HG02943 (cell line): ENCODE data around the gene PCDH7.

Source experiments
- ATAC-seq: cut with Tn5 transposase; IDR thresholded peaks from one replicate; pipeline ENCODE4 v1.9.1; 2021; ENCODE audit warnings: mild to moderate bottlenecking, low read depth, moderate library complexity; ENCODE audit not compliant: unreplicated experiment

The PCDH7 gene, protein sequence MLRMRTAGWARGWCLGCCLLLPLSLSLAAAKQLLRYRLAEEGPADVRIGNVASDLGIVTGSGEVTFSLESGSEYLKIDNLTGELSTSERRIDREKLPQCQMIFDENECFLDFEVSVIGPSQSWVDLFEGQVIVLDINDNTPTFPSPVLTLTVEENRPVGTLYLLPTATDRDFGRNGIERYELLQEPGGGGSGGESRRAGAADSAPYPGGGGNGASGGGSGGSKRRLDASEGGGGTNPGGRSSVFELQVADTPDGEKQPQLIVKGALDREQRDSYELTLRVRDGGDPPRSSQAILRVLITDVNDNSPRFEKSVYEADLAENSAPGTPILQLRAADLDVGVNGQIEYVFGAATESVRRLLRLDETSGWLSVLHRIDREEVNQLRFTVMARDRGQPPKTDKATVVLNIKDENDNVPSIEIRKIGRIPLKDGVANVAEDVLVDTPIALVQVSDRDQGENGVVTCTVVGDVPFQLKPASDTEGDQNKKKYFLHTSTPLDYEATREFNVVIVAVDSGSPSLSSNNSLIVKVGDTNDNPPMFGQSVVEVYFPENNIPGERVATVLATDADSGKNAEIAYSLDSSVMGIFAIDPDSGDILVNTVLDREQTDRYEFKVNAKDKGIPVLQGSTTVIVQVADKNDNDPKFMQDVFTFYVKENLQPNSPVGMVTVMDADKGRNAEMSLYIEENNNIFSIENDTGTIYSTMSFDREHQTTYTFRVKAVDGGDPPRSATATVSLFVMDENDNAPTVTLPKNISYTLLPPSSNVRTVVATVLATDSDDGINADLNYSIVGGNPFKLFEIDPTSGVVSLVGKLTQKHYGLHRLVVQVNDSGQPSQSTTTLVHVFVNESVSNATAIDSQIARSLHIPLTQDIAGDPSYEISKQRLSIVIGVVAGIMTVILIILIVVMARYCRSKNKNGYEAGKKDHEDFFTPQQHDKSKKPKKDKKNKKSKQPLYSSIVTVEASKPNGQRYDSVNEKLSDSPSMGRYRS (N-terminal part only)

DNA sequence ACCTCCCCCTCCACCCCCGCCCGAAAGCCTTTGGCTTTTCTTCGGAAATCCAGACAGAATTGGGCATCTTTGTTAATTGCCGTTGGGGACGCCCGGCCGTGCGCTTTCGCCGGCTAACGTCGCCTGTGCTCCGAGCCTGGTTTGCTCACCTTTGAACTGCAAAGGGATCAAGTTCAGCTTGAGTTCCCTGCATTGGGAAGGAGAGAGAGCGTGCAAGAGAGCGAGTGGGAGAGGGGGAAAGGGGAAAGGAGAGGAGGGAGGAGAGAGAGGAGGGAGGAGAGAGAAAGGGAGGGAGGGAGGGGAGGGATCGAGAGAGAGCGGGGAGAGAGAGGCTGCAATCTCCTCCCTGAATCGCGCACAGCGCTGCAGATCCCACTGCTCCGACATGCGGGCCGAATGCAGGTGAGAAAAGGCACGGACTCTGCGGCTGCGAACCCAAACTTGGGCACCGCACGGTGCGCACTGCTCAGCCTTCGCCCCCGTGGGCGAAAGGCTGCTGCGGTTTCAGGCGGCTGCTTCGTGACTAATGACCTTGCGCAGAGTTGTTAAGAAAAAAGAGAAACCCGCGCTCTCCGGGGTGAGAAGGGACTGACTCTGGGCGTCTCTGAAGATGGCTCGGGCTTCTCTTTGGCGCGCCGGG is at the start of gene PCDH7:
Gene PCDH7, plus strand, starts transcription at position 349 of the 640 bp plus-strand sequence. CDS start 1,054 bp downstream, outside the sequence.
- ATAC-seq: no peak

DNA sequence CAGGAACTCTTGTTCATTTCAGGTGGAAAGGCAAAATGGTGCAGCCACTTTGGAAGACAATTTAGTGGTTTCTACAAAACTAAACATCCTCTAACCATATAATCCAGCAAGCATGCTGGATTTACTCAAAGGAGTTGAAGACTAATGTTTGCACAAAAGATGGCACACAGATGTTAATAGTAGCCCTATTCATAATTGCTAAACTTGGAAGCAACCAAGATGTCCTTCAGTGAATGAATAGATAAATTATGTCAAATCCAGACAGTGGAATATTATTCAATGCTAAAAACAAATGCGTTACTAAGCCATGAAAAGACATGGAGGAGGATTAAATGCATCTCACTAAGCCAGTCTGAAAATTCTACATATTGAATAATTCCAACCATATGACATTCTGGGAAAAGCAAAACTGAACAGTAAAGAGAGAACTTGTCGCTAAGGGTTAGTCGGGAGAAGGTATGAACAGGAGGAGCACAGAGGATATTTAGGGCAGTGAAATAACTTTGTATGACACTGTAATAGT is 48.2 kb upstream of the PCDH7 start:
- ATAC-seq: no peak

DNA sequence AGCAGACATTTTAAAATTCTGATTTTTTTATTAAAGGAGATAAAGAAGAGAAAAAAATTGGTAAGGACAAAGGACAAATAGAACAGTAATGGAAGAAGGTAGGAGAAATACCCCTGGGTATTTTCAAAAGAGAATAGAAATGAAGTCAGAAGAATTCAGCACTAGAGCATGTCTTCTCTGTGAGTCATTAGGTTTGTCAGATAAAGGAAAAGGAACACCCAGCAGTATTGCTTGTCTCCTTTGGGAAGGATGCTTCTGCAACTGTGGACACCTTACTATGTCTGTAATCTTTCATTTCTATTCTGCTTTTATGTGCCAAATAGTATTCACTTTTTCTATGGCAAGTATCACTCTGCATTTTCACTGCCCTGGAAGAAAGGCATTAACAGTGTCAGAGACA is 24.0 kb upstream of the PCDH7 start:
- ATAC-seq: no peak

DNA sequence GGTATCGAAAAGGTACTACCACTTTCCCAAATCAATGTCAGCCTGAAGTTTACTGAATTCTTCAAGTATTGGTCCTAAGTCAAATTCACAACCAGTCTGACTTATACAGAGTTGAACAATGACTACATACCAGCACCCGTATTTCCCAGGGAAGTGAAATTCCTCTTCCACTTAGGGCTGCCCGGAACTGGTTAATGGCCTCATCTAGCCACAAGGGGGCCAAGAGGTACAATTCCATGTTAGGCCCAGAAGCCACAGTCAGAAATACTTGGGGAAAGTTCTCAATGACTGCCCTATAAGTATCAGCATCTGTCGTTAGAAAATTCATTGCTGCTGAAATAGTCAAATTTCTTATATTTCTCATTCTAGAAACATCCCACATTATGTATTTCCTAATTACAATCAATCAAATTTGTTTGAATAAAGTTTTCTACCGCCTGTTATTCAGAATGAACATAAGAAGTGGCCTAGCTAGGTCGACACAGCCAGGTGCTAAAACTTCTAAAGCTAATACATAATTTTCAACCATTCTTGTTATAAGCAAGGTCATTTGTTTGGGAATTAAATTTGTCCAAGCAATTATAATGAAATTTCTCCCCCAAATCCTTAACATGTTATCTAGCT is 5.6 kb upstream of the PCDH7 start:
- no peak for ATAC-seq

DNA sequence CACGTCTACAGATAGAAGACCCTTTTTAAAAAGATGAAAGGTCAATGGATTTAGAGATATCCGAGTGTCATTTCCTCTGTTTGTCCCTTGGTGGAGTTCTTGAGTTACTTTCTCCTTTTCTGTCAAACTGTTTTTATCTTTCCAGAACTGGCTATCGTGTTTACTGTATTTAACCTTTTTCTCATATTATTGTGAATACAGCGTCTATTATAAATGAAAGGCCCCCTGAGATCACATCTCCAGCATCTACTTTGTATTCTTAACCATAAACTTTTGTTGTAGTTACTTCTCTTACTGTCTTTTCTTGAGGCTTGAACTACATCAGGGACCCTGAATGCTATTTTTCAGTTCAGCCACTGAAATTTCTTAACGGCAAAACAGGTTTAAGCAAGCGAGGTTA is 4.0 kb upstream of the PCDH7 start:
- ATAC-seq: no peak

DNA sequence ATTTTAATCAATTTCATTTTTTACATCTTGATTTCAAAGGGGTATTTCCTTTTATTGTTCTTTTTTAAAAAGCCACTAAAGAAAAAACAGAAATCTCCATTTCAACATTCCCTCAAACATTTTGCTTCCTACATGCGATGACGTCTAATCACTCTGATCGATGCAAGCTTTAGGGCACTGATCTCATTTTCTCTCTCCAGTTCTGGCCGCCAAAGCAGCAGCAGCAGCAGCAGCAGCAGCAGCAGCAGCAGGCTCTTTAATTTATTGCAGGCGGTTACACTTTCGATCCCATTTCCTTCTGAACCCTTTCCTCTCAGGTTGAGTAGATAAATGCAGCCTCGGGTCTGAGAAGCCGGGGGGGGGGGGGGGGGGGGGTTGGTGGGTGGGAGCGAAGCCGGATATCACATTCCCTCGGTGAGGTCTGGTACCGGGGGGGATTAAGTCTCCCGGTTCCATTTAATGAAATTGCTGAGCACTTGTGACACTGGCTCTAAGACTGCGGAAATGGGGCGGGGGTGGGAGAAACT is 3.4 kb upstream of the PCDH7 start:
- no peak for ATAC-seq

DNA sequence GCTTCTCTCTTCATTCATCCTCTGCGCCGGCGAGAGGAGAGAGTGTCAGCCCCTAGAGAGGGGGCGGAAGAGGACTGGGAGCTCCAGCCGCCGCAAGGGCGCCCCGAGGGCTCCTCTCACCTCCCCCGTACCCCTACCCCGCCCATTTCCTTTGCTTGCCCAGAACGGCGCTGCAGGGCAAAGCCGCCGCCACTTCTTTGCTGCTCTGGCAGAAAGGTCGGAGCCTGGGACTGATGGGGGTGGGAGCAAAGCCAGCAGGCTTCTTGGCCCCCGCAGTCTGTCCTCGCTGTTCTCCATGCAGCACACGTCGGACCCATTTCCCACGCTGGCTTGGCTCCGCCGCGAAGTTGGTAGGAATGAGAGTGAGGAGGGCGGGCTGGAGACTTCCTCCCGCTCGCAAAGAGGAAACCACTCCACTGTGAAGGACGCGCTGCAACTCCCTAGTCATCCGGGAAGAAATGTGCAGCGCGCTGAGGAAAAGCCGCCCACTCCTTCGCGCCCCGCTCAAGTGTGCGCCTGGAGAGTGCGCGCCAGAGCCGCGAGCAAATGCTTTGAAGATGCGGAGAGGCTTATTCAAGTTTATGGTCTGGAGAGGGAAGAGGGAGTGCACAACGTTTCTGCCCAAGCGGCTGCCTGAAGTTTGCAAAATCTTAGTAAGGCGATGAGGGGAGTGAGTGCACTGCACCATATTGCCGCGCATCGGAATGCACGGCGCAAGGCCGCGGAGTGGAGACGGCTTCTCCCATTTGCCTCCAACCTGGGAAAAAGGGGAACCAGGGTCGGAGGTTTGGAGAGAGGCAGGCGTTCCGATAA is 2.8 kb upstream of the PCDH7 start:
- ATAC-seq: no peak

DNA sequence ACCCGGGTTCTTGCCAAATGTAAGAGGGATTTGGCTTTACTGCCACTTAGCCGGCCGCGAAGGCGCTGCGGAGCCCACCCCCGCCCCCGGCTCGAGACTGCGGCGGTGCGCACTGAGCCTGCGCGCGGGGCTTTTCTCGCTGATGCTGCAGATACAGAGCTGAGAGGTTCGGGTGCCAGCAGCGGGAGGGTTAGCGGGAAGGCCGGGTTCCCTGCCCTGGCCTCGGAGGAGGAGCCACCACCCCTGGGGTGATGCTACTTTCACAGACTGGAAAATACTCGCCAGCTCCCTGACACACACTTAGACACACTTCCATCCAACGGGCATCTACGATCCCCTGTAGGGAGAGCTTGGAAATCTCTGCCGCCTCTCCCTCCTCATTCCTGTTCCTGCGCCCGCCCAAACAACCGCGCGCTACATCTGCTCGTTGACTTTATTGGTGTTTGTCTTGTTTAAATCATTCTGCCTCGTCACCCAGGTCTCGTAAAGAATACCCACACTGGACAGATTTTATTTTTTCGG is 2.1 kb upstream of the PCDH7 start:
- no peak for ATAC-seq

DNA sequence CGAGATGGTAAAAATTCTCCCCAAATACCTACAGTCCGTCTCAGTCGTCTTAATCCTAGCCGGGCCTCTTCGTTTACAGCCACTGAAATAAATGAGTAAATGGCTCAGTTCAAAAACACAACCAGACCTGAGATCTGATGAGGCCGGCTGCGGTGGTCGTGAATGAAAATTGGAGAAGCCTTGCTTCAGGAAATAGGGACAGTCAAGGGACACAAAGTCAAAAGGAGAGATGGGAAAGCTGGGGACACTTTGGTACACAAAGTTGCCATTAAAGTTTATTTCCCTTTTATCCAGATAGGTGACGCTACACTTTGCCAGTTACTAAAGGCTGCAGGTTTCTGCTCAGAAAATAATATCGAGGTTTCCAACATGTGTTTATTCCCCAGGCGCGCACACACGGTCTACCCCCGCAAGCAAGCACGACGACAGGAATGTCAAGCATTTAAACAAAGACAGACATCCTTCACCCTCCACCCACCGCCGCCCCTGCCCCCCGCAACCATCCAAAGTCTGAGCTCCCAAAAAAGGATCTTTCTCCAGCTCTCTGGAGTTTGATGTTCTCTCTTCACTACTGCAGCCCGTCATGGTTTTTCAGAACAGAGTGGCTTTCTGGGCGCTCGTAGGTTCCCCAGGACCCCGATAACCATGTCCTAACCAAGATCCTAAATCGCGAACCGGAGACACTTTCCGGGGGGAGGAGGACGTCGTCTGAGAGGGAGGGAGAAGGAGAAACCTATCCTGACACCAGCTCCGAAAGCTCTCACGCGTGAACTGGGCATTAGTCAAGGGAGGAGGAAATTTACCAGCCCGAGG is 1.3 kb upstream of the PCDH7 start:
- ATAC-seq: no peak

DNA sequence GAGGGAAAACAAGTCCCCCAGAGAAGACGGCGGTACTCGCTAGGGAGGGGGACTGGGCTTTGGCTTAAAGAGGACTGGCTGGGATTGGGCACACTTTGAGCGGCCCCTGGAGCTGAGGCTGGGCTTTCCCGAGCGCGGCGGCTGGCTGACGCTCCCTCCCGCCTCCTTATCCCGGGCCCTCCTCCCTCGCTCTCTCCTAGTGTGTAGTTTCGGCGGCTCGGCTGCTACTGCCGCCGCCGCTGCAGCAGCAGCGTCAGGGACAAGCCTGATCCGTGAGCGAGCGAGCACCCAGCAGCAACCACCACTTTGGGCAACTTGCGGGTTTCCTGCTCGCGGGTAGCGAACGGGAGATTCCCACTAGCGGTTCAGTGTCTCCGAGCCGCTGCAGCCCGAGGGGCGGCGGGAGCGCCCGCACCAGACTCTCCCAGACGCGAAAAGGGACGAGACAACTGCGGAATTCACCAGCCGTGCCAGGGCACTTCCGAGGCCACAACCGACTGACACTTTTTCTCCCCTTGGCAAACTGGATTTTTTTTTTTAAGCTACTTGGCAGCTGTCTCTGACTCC is 632 bp upstream of the PCDH7 start:
- no peak for ATAC-seq

DNA sequence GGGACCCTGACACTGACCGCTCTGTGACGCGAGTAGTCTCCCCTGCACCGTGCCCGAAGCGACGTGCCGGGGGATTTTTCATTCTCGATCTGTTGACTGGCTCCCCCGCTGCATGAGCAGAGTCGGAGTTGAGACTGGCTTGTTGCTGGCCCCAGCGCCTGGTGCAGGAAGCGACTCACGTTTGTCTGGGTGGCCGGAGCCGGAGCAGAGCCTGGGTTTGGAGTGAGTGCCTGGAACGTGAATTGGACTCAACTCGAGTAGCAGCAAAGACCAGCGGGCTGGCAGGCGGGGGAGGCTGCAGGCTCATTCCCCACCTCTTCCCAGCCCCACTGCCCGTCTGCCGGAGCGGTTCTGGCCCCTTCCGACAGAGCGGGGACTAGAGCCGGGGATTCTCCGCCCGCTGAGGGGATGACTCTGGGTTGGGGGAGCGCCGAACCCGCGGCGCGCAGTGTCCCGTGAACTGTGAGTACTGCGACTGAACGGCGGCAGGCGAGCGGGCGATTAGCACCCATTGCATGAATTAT is 554 bp downstream of the PCDH7 start:
- no peak for ATAC-seq

DNA sequence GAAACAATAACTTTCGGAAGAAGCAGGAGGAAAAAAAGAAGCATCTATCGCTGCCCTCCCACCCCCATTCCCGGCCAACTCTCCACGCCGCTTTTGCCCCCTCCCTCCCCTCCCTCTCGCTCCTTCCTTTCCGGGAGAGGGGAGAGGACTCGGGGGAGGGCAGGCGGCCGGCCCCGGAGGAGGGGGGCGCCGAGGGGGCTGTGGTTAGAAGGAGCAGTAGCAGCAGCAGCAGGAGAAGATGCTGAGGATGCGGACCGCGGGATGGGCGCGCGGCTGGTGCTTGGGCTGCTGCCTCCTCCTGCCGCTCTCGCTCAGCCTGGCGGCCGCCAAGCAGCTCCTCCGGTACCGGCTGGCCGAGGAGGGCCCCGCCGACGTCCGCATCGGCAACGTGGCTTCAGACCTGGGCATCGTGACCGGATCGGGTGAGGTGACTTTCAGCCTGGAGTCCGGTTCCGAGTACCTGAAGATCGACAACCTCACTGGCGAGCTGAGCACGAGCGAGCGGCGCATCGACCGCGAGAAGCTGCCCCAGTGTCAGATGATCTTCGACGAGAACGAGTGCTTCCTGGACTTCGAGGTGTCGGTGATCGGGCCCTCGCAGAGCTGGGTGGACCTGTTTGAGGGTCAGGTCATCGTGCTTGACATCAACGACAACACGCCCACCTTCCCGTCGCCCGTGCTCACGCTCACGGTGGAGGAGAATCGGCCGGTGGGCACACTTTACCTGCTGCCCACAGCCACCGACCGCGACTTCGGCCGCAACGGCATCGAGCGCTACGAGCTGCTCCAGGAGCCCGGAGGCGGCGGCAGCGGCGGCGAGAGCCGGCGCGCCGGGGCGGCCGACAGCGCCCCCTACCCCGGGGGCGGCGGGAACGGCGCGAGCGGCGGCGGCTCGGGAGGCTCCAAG is 1.3 kb downstream of the PCDH7 start:
- no peak for ATAC-seq

DNA sequence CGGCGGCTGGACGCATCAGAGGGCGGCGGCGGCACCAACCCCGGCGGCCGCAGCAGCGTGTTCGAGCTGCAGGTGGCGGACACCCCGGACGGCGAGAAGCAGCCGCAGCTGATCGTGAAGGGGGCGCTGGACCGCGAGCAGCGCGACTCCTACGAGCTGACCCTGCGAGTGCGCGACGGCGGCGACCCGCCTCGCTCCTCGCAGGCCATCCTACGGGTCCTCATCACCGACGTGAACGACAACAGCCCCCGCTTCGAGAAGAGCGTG is 1.9 kb downstream of the PCDH7 start:
- ATAC-seq: no peak

DNA sequence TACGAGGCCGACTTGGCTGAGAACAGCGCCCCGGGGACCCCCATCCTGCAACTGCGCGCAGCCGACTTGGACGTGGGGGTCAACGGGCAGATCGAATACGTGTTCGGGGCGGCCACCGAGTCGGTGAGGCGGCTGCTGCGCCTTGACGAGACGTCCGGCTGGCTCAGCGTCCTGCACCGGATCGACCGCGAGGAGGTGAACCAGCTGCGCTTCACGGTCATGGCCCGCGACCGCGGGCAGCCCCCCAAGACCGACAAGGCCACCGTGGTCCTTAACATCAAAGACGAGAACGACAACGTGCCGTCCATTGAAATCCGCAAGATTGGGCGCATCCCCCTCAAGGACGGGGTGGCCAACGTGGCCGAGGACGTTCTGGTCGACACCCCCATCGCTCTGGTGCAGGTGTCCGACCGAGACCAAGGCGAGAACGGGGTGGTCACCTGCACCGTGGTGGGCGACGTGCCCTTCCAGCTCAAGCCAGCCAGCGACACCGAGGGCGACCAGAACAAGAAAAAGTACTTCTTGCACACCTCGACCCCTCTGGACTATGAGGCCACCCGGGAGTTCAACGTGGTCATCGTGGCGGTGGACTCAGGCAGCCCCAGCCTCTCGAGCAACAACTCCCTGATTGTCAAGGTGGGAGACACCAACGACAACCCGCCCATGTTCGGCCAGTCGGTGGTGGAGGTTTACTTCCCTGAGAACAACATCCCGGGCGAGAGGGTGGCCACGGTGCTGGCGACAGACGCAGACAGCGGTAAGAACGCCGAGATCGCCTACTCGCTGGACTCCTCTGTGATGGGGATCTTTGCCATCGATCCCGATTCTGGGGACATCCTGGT is 2.4 kb downstream of the PCDH7 start:
- ATAC-seq: no peak

DNA sequence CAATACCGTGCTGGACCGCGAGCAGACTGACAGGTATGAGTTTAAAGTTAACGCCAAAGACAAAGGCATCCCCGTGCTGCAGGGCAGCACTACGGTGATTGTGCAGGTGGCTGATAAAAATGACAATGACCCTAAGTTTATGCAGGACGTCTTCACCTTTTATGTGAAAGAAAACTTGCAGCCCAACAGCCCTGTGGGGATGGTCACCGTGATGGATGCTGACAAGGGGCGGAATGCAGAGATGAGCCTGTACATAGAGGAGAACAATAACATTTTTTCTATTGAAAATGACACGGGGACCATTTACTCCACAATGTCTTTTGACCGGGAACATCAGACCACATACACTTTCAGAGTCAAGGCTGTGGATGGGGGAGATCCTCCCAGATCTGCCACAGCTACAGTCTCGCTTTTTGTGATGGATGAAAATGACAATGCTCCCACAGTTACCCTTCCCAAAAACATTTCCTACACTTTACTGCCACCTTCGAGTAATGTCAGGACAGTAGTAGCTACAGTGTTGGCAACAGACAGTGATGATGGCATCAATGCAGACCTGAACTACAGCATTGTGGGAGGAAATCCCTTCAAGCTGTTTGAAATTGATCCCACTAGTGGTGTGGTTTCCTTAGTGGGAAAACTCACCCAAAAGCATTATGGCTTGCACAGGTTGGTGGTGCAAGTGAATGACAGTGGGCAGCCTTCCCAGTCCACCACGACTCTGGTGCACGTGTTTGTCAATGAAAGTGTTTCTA is 3.2 kb downstream of the PCDH7 start:
- no peak for ATAC-seq
